DMS79 treated with DMSO at 0.1 percent for 48 hours (cell line): Measurements from ENCODE around the gene INVS.
"Not testable (repeated sequence)": the region's sequence is repeated elsewhere in the genome, so short reads cannot be mapped to it uniquely, and the experiment has no call there.

Experiments
- DNase-seq: peaks from one replicate; lab custom pipeline; 2025; lab: John Stamatoyannopoulos, UW

Gene INVS

GRCh38 chr9:100083448-100084127 lies 15.5 kb upstream of the INVS start:
- DNase-seq = no peak

GRCh38 chr9:100084128-100084453 lies 15.0 kb upstream of the INVS start:
- DNase-seq = no peak

- no peak for DNase-seq
Measured at GRCh38 chr9:100084734-100085133, 14.3 kb upstream of the INVS start.

GRCh38 chr9:100086097-100086635 lies 12.9 kb upstream of the INVS start:
- no peak for DNase-seq

- DNase-seq = no peak
Measured at GRCh38 chr9:100087218-100087617, 11.8 kb upstream of the INVS start.

- DNase-seq = no peak
Measured at GRCh38 chr9:100088202-100088601, 10.8 kb upstream of the INVS start.

- DNase-seq = no peak
Measured at GRCh38 chr9:100090880-100091279, 8.2 kb upstream of the INVS start.

- no peak for DNase-seq
Measured at GRCh38 chr9:100091650-100092049, 7.4 kb upstream of the INVS start.

GRCh38 chr9:100092066-100092465 lies 7.0 kb upstream of the INVS start:
- DNase-seq = no peak

- not testable (repeated sequence) for DNase-seq
Measured at GRCh38 chr9:100094411-100094810, 4.6 kb upstream of the INVS start.

GRCh38 chr9:100096378-100096916 lies 2.6 kb upstream of the INVS start:
- no peak for DNase-seq

- peak; percentile 13 for DNase-seq
Measured at GRCh38 chr9:100098046-100098886, 777 bp upstream of the INVS start.

- peak; percentile 9 for DNase-seq
Measured at GRCh38 chr9:100099722-100100042, 639 bp downstream of the INVS start.

GRCh38 chr9:100100146-100100667 lies 1.2 kb downstream of the INVS start:
- peak; percentile 0 for DNase-seq

GRCh38 chr9:100101608-100102007 lies 2.6 kb downstream of the INVS start:
- no peak for DNase-seq

- no peak for DNase-seq
Measured at GRCh38 chr9:100104314-100104713, 5.3 kb downstream of the INVS start.

GRCh38 chr9:100105861-100106260 lies 6.8 kb downstream of the INVS start:
- DNase-seq = no peak

- DNase-seq = no peak
Measured at GRCh38 chr9:100106616-100107015, 7.6 kb downstream of the INVS start.

GRCh38 chr9:100108559-100108958 lies 9.5 kb downstream of the INVS start:
- DNase-seq = no peak

- DNase-seq = no peak
Measured at GRCh38 chr9:100111235-100111634, 12.2 kb downstream of the INVS start.

GRCh38 chr9:100112677-100113336 lies 13.8 kb downstream of the INVS start:
- no peak for DNase-seq

- DNase-seq = no peak
Measured at GRCh38 chr9:100117316-100117715, 18.3 kb downstream of the INVS start.
